ENCODE measurements around the gene POLR3E. TPM values are rescaled to one million over a fixed set of nuclear protein-coding genes. Genes with fewer than 3 reads are reported as not detected.

POLR3E gene
- total and polyA plus RNA-seq, 2 donors (not counting 3 experiments of a cell fraction or from before 2014, with no cell fraction given) = 48.3 to 62.2 TPM

GRCh38 chr16:22311520-22311919, 14.3 kb downstream of the POLR3E start:
- H3K4me1 ChIP-seq (ENCODE audit: control insufficient read depth, extremely low read depth, insufficient read depth, low read length) = no peaks in the 10 kb centered on the region
- no peaks in the 10 kb centered on the region for H3K27me3 ChIP-seq (ENCODE audit: control insufficient read depth in 2 of 2, insufficient read depth in 2 of 2, low read length in 2 of 2)
- no TSS peak for BruUV-seq (replicated peaks)
- peaks cover 10 to 48% of the 10 kb centered on the region in 2 experiments for H3K36me3 ChIP-seq (ENCODE audit: control insufficient read depth in 2 of 2, extremely low read depth in 1 of 2, insufficient read depth in 2 of 2, low read length in 2 of 2)
- H3K9ac ChIP-seq (replicated peaks; ENCODE audit: extremely low read depth, insufficient read depth, low read length) = no peak overlapping the region
- POLR2A ChIA-PET = no interaction called here
- no peaks in the 10 kb centered on the region for H3K79me2 ChIP-seq (ENCODE audit: control insufficient read depth, insufficient read depth, low read length)
- CTCF ChIA-PET = interaction anchor here (2.2 kb wide), 1 partner anchor 11 kb away, joined by 8 read pairs; no protein-coding TSS in a partner anchor
- no peak for TF ChIP-seq POLR2AphosphoS5 (IDR thresholded peaks at IDR 0.05; ENCODE audit: insufficient read depth, low read depth, low read length)
- TF ChIP-seq MYC (IDR thresholded peaks at IDR 0.05; ENCODE audit: low read depth, low read length) = no peak
- TF ChIP-seq MAX (IDR thresholded peaks at IDR 0.05; ENCODE audit: insufficient read depth, insufficient read length) = no peak
- no peak for TF ChIP-seq POLR2A (IDR thresholded peaks at IDR 0.05; ENCODE audit: low read depth, low read length)
- no peak for TF ChIP-seq CTCF (IDR thresholded peaks at IDR 0.05; ENCODE audit: extremely low read depth in 1 of 2, insufficient read depth in 1 of 2, low read depth in 1 of 2, low read length in 2 of 2)
- TF ChIP-seq JUN (IDR thresholded peaks at IDR 0.05; ENCODE audit: borderline replicate concordance, insufficient read depth, insufficient read length, low read depth) = no peak
- no peak for TF ChIP-seq GATA2 (IDR thresholded peaks at IDR 0.05; ENCODE audit: insufficient read depth, insufficient read length, low read depth, low read length)
- TF ChIP-seq FOS (IDR thresholded peaks at IDR 0.05; ENCODE audit: borderline replicate concordance, insufficient read depth, low read length) = no peak
- TF ChIP-seq EZH2 (IDR thresholded peaks at IDR 0.05; ENCODE audit: borderline replicate concordance, low read depth, low read length, severe bottlenecking) = no peak
- intact Hi-C loops (cut with micrococcal nuclease) (no loop called here), dilution Hi-C loops (cut with MboI; ENCODE audit: extremely low pct_ligation_motif_present, low sequenced_read_pairs) (no loop called here)
- H3K9me1 ChIP-seq (replicated peaks; ENCODE audit: control insufficient read depth, extremely low read depth, insufficient read depth, low read length) = no peaks in the 10 kb centered on the region
- no peaks in the 10 kb centered on the region for H3K9me3 ChIP-seq (replicated peaks; ENCODE audit: control insufficient read depth, insufficient read depth, low read length)
- H3K4me3 ChIP-seq (replicated peaks in 1 of 3; ENCODE audit: insufficient read depth in 1 of 3, low read depth in 1 of 3, low read length in 3 of 3) = no peak overlapping the region
- H4K20me1 ChIP-seq (replicated peaks; ENCODE audit: control insufficient read depth, extremely low read depth, insufficient read depth, low read length) = no peaks in the 10 kb centered on the region
- no peak overlapping the region for H2AFZ ChIP-seq (ENCODE audit: low read depth, low read length)
- DNase-seq (ENCODE audit: low read depth, low spot score) (no peak), FAIRE-seq (no peak)
- no peak overlapping the region for H3K27ac ChIP-seq (ENCODE audit: insufficient read depth, low read depth, low read length)
- H3K4me2 ChIP-seq (ENCODE audit: insufficient read depth, low read length) = no peak overlapping the region
